ENCODE results near the gene CHURC1.

- no peak for TF ChIP-seq CTCF (IDR thresholded peaks at IDR 0.05; ENCODE audit: control extremely low read depth in 1 of 3, insufficient read depth in 1 of 3, low read depth in 1 of 3, low read length in 3 of 3)
- no peak for TF ChIP-seq EGR1 (IDR thresholded peaks at IDR 0.05; ENCODE audit: borderline replicate concordance, low read depth, low read length)
- no peak for TF ChIP-seq ASH2L (IDR thresholded peaks at IDR 0.05; ENCODE audit: low read length)
Observed at GRCh38 chr14:64937171-64937820, 23.0 kb downstream of the CHURC1 start.
